GM18868 (cell line): Measurements from ENCODE around the gene ADAP1.

Experiments
- ATAC-seq: cut with Tn5 transposase; IDR thresholded peaks from one replicate; pipeline ENCODE4 v1.9.1; 2021; ENCODE audit warnings: mild to moderate bottlenecking, moderate library complexity; ENCODE audit not compliant: unreplicated experiment

The ADAP1 gene

DNA sequence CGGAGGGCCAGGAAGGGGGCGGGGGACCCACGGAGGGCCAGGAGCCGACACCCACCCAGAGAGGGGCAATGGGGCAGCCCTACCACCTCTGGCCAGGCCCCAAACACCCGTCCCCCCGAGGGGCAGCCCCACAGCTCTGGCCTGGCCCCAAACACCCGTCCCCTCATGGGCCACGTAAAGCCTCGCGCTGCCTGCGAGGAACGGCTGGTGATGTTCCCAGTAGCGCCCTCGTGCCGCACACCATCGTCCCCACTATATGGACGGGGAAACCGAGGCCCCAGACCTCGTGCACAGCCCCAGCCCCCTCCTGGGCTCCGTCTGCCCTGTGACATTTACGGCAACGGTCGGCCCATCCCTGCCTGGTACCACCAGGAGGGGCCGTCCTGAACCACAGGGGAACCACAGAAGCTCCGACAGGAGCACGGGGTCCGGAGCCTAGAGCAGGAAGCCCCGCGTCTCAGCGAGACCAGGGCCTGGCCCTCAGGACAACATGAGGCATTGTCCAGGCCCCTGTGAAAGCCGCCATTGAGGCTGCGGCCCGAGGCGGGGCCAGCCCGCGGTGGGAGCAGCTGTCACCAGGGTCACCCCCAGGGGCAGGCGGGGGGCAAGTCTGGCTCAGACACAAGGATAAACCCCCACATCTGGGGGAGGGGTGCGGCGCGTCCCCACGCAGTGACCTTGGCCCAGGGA lies 42.5 kb downstream of the ADAP1 start:
- ATAC-seq = no peak

DNA sequence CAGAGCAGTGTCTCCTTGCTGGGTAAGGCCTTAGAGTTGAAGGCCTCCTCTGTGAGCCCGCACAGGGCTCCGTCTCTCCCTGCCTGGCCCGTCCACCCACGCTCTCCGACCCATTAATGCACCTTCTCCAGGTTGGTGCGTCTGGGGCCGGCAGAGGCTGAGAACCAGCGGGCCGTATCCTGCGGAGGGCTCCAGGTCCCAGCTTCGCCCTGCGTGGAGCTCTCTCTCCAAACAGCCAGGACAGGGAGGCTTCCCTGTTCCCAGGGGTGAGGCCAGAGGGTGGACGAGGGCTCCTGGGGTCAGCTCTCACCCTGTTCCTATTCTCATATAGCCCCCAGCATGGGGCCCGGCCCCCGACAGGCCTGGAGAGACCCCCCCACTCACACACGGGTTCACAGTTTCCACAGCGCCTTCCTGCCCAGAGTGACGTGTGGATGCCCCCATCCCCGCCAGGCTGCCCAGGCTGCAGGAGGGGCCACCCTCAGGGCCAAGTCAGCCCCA lies 43.5 kb downstream of the ADAP1 start:
- no peak for ATAC-seq

- no peak for ATAC-seq
These were observed 44.0 kb downstream of the ADAP1 start for GRCh38 chr7:910441-910861.

GRCh38 chr7:909358-910329 lies 44.8 kb downstream of the ADAP1 start:
- no peak for ATAC-seq

DNA sequence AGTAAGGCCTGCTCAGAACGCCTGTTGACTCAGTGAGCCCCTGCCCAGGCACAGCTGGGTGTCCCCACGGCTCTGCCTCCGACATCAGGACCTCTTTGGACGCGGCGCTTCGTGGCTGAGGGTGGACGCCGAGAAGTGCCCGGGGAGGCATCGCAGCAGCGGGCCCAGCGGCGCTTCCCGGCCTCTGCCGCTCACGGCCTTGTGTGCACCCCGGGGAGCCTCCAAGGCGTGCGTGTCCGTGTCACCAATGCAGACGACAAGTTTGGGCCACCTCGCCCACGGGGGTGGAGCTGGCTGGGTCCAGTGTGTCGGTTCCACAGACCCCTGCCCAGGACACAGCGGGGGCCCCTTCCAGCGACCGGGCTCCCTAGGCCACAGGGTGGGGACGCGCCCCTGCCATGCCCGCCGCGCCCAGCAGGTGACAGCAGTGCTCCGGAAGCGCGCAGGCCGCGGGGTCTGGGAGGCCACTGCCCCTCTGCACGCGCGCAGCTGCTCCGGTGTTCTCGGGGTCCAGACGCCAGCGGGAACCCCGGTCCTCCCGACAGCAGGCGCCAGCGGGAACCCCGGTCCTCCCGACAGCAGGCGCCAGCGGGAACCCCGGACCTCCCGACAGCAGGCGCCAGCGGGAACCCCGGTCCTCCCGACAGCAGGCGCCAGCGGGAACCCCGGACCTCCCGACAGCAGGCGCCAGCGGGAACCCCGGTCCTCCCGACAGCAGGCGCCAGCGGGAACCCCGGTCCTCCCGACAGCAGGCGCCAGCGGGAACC lies 45.7 kb downstream of the ADAP1 start:
- ATAC-seq = peak; percentile 77

GRCh38 chr7:908159-908581 lies 46.3 kb downstream of the ADAP1 start:
- no peak for ATAC-seq

DNA sequence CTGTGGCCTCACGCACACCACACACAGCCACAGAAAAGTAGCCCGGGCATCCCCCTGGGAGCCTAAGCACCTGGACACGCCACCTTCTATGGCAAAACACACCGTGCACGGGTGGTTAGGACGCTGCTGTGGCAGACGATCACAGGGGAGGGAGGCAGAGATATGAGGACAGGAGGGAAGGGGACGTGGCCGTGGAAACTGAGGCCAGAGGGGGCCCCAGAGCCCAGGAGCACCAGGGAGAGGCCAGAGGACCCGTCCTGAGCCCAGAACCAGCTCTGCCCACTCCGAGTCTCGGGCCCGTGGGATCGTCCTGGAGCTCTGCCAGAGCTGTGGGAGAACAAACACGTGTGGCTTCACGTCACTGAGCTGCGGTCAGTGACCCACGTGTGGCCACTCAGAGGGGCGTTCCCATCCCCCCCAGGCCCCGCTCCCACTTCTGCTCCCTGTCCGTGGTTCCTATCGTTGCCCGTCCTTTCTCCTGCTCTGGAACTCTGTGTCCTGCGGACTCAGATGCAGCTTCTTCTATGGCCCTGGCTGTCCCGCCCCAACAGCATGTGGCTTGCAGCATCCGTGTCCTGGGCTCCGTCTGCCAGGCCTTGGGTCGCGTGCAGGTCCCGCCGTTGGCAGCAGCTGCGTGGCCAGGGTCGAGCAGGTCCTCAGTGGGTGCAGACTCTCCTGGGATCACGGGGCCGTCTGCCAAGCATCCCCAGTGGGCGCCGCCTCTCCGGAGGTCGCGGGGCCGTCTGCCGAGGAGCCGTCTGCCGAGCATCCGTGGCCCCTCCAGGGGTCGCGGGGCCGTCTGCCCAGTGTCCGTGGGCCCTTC lies 47.1 kb downstream of the ADAP1 start:
- ATAC-seq = no peak

GRCh38 chr7:906776-907157 lies 47.7 kb downstream of the ADAP1 start:
- no peak for ATAC-seq

GRCh38 chr7:904847-905246 lies 49.6 kb downstream of the ADAP1 start:
- ATAC-seq = no peak

- no peak for ATAC-seq
These were observed 50.3 kb downstream of the ADAP1 start for GRCh38 chr7:903921-904755.

GRCh38 chr7:902996-903395 lies 51.5 kb downstream of the ADAP1 start:
- ATAC-seq = no peak

GRCh38 chr7:901388-902154 lies 52.9 kb downstream of the ADAP1 start:
- ATAC-seq = no peak

- ATAC-seq = no peak
These were observed 53.5 kb downstream of the ADAP1 start for GRCh38 chr7:901041-901387.

DNA sequence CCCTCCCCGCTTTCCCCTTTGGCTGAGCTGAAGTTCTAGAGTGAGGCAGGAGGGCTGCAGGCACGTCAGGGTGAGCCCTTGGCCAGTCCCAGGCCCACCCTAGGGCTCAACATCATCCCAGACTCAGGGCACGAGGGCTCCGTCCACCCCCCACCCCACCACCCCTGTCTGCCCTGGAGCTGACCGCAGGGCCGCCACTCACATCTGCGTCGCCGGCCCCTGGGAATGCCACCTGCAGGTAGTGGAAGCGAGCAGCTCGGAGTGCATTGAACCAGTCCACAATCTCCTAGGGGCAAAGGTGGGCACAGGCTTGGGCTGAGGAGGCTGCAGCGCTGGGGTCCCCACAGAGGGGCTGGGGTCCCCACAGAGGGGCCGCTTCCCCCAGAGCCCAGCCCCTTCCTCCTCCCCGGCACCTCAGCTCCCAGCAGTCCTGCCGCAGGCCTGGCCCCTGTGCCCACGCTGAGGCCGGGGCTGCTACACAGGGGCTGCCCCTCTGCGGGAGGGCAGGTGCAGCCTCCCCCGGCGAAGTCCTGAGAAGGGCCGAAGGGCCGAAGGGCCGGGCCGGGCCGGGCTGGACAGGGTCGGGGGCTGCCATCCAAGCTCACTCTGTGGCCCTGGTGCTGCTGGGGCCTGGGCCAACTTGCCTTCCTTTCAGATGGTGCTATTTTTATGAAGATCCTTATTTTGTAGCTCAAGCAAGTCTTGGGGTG lies 54.0 kb downstream of the ADAP1 start:
- no peak for ATAC-seq

DNA sequence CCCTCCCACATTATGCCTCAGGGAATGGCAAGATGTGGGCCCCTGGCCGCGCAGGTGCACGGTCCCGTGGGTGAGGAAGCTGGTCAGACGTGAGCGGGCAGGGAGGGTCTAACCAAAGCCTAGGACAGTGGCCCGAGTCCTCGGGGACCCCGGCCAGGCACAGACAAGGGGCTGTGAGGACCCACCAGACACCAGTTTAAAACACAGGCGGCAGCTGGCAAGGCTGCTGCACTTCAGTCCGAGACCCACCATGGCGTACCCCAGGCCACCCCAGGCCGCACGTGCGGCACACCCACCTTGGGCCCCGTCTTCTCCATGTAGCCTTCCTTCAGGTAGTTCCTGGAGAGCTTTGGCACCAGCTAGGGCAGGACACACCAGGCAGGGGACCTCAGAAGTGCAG lies 54.7 kb downstream of the ADAP1 start:
- ATAC-seq = no peak

DNA sequence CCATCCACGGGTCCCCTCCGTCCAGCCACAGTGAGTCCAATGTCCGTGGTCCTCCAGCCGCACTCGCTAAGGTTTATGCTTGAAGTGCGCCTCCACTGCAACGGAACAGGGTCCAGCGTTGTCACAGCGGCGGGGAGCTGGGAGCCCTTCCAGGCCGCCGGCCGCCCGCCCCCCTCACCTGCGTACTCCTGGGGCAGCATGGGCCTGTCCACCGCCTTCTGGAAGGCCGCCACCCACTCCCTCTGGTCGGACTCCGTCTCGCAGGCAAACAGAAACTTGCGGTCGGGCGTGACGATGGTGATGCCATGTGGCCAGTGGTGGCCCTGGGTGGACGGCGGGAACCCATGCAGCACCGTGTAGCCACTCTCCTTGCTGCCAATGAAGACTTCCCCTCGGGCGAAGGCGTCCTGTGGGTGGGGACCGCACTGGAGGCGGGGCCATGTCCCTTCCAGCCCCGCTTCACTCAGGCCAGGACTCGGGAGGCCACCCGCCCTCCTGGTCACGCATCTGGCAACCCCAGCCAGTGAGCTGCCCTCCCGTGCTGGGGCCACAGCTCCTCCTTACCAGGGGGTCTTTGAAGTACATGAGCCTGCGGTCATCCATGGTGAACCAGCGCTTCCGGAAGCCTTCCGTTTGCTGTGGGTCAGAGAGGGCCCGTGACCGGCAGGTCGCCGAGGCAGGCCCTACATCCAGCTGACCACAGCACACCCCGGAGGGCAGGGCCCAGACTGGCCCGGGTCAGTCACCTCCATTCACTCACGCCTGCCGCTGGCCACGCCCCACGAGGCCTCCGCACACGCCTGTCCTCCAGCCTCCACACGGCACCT lies 55.4 kb downstream of the ADAP1 start:
- no peak for ATAC-seq

GRCh38 chr7:898460-898854 lies 56.0 kb downstream of the ADAP1 start:
- no peak for ATAC-seq
